ENCODE data around the gene TEX14. TPM values are rescaled to one million over a fixed set of nuclear protein-coding genes. Genes with fewer than 3 reads are reported as not detected.

Gene TEX14
- total RNA-seq, 1 experiment from 2014 or later, result 0.31 TPM

GRCh38 chr17:58560511-58560910 is 131.3 kb downstream of the TEX14 start:
- H4K5ac ChIP-seq (ENCODE audit: insufficient read length, low read depth, low read length), result no peak overlapping the region
- H3K79me1 ChIP-seq (ENCODE audit: insufficient read depth, low read depth, low read length, poor library complexity, severe bottlenecking), result no peaks in the 10 kb centered on the region
- no peak overlapping the region for H3K4me3 Mint-ChIP-seq
- H3K23me2 ChIP-seq (ENCODE audit: insufficient read length, low read depth, low read length, poor library complexity, severe bottlenecking), result no peaks in the 10 kb centered on the region
- H3K9ac ChIP-seq (ENCODE audit: extremely low read depth, insufficient read length, low read length), result no peak overlapping the region
- no peak overlapping the region for H3T11ph ChIP-seq (ENCODE audit: low read length)
- DNase-seq, result no peak
- no peak overlapping the region for H4K91ac ChIP-seq (ENCODE audit: insufficient read length, low read depth, low read length)
- H2BK120ac ChIP-seq (ENCODE audit: low read depth, low read length, poor library complexity, severe bottlenecking), result no peak overlapping the region
- H3K27me3 Mint-ChIP-seq (ENCODE audit: low read depth), result no peaks in the 10 kb centered on the region; the same call in 1 of the 2 replicates
- no peak overlapping the region for H2BK15ac ChIP-seq (ENCODE audit: low read depth, low read length)
- no peak overlapping the region for H3K18ac ChIP-seq (ENCODE audit: insufficient read length, low read depth, low read length)
- H4K8ac ChIP-seq (replicated peaks; ENCODE audit: insufficient read length, low read depth, low read length), result no peak overlapping the region
- no peak overlapping the region for H2AK5ac ChIP-seq (ENCODE audit: insufficient read length, low read length)
- H3K9me3 Mint-ChIP-seq, result no peaks in the 10 kb centered on the region
- no peaks in the 10 kb centered on the region for H3K79me2 ChIP-seq (ENCODE audit: insufficient read depth, low read length)
- no peaks in the 10 kb centered on the region for H3K9me3 ChIP-seq (ENCODE audit: control insufficient read depth, low read depth, low read length)
- no peak overlapping the region for H3K14ac ChIP-seq (ENCODE audit: insufficient read depth, low read length)
- no peak overlapping the region for H3K56ac ChIP-seq (ENCODE audit: insufficient read length, low read depth, low read length)
- H2BK20ac ChIP-seq (ENCODE audit: low read depth, low read length, poor library complexity, severe bottlenecking), result no peak overlapping the region
- H3K4ac ChIP-seq (ENCODE audit: low read depth, low read length), result no peak overlapping the region
- no peak overlapping the region for H3K4me2 ChIP-seq (ENCODE audit: insufficient read depth, insufficient read length, low read length)
- H4K20me1 ChIP-seq (ENCODE audit: control insufficient read depth, insufficient read depth, insufficient read length), result no peaks in the 10 kb centered on the region
- peaks cover under 1% of the 10 kb centered on the region; the same call in 1 of the 2 replicates for H3K4me1 ChIP-seq (ENCODE audit: insufficient read depth, low read length)
- no peak overlapping the region for H3K23ac ChIP-seq (ENCODE audit: insufficient read length, low read depth, low read length)
- H3K4me1 Mint-ChIP-seq, result peaks cover 9 to 12% of the 10 kb centered on the region in 2 experiments
- no peaks in the 10 kb centered on the region for H3K36me3 Mint-ChIP-seq (ENCODE audit: insufficient read depth in 1 of 3, low read depth in 3 of 3)
- no peak overlapping the region for H2AFZ ChIP-seq (ENCODE audit: low read length)
- no peaks in the 10 kb centered on the region for H3K27me3 ChIP-seq (ENCODE audit: insufficient read depth, low read length)
- WGBS (ENCODE audit: extremely low coverage, insufficient read length, low lambda C conversion rate), result no CpG with 5 or more reads among the region's 1 CpG
- H3K27ac ChIP-seq (ENCODE audit: insufficient read length, low read depth, low read length), result no peak overlapping the region
- no peak overlapping the region for H2BK5ac ChIP-seq (ENCODE audit: insufficient read length, low read length)
- no peak overlapping the region for H3K27ac Mint-ChIP-seq
- no peak for TF ChIP-seq CTCF (conservative IDR thresholded peaks at IDR 0.05)
- no peak overlapping the region for H2BK12ac ChIP-seq (ENCODE audit: insufficient read length, low read depth, low read length)
